HCT116 (cell line): ENCODE measurements around the gene FMOD. TPM values are rescaled to one million over a fixed set of nuclear protein-coding genes. Genes with fewer than 3 reads are reported as not detected.

Source experiments
- ATAC-seq: fragments of 200-7000 bp; cut with Tn5 transposase; 2 replicates; pipeline ENCODE4 v1.9.1; 2020; ENCODE audit warnings: mild to moderate bottlenecking, moderate library complexity
- BruUV-seq: library from RNA; stranded (reverse); fragments of 400-500 nt; replicated peaks from 2 replicates; lab custom pipeline; 2021; lab: Mats Ljungman, UMichigan
- CTCF ChIA-PET: fragments of 300-600 bp; sonication (Branson Sonifier 250); formaldehyde crosslinking; loops from one replicate; lab custom pipeline; 2021; ENCODE audit warnings: antibody characterized with exemption; lab: Charles Lee
- POLR2A ChIA-PET: fragments of 300-600, 350-600 bp; sonication (Branson Sonifier 250); formaldehyde crosslinking; loops from one replicate; lab custom pipeline; 2021; ENCODE audit warnings: antibody characterized with exemption; lab: Charles Lee
- RAD21 ChIA-PET, 2 experiments: fragments of 300-600 bp; sonication (Branson Sonifier 250); formaldehyde crosslinking; loops; one replicate each; lab custom pipeline; 2023; ENCODE audit warnings: low total read pairs in 2 of 2; ENCODE audit not compliant: uncharacterized antibody in 2 of 2, unreplicated experiment in 2 of 2, low non-redundant PET in 1 of 2; lab: Charles Lee
- DNase-seq: peaks from one replicate; pipeline ENCODE4 v3.0.0-alpha.2; 2010; ENCODE audit warnings: low read depth, low spot score
- H2AFZ ChIP-seq: fragments of 200-600 bp; shearing (Covaris generic), sonication (generic); 2 replicates; pipeline ENCODE4 v1.6.1; 2017; ENCODE audit warnings: low read depth, mixed run types, mixed read lengths, antibody characterized with exemption, low read length; ENCODE audit not compliant: poor library complexity, severe bottlenecking
- H3K27ac ChIP-seq: 2 replicates; pipeline ENCODE4 v1.5.1; 2012; ENCODE audit warnings: low read depth, low read length
- H3K27me3 ChIP-seq: fragments of 200-600 bp; sonication (generic); 2 replicates; pipeline ENCODE4 v1.6.1; 2016; ENCODE audit warnings: mixed run types, low read length, mixed read lengths; ENCODE audit not compliant: insufficient read depth
- H3K36me3 ChIP-seq, 2 experiments: fragments of 200-500 bp in 1 of 2; fragments of 200-600 bp in 1 of 2; sonication (Bioruptor generic) in 1 of 2; sonication (generic) in 1 of 2; 2 replicates each; pipeline versions ENCODE4 v1.5.1 to v1.6.1; 2014 to 2016; ENCODE audit warnings: low read length in 2 of 2, inconsistent platforms in 1 of 2, mixed read lengths in 1 of 2, mixed run types in 1 of 2; ENCODE audit not compliant: insufficient read depth in 2 of 2, control insufficient read depth in 1 of 2
- H3K4me1 ChIP-seq, 2 experiments: fragments of 200-600 bp in 1 of 2; sonication (generic) in 1 of 2; 2 replicates each; pipeline versions ENCODE4 v1.5.1 to v1.6.1; 2012 to 2017; ENCODE audit warnings: low read length in 2 of 2, inconsistent platforms in 1 of 2, mild to moderate bottlenecking in 1 of 2, mixed read lengths in 1 of 2, mixed run types in 1 of 2, moderate library complexity in 1 of 2; ENCODE audit not compliant: insufficient read depth in 2 of 2, control insufficient read depth in 1 of 2
- H3K4me2 ChIP-seq: fragments of 200-600 bp; sonication (generic); 2 replicates; pipeline ENCODE4 v1.6.1; 2017; ENCODE audit warnings: mixed run types, low read length, mixed read lengths
- H3K4me3 ChIP-seq, 2 experiments: fragments of 200-600 bp in 1 of 2; sonication (generic) in 1 of 2; replicated peaks in 1 of 2; 2 replicates each; pipeline ENCODE4 v1.5.1; 2011 to 2016; ENCODE audit warnings: low read length in 2 of 2, control low read depth in 1 of 2, low read depth in 1 of 2, mild to moderate bottlenecking in 1 of 2, mixed read lengths in 1 of 2, mixed run types in 1 of 2
- H3K79me2 ChIP-seq: fragments of 200-600 bp; sonication (generic); 2 replicates; pipeline ENCODE4 v1.6.1; 2017; ENCODE audit warnings: mild to moderate bottlenecking, mixed run types, low read length, moderate library complexity, mixed read lengths; ENCODE audit not compliant: insufficient read depth
- H3K9ac ChIP-seq: fragments of 200-600 bp; sonication (generic); 2 replicates; pipeline ENCODE4 v1.6.1; 2016; ENCODE audit warnings: low read length, mixed read lengths
- H3K9me2 ChIP-seq: fragments of 200-600 bp; sonication (generic), shearing (Covaris generic); 2 replicates; pipeline ENCODE4 v1.6.1; 2017; ENCODE audit warnings: mixed run types, mild to moderate bottlenecking, moderate library complexity; ENCODE audit not compliant: insufficient read depth
- H3K9me3 ChIP-seq, 2 experiments: fragments of 200-500 bp in 1 of 2; fragments of 200-600 bp in 1 of 2; sonication (Bioruptor generic) in 1 of 2; sonication (generic) in 1 of 2; 2 replicates each; pipeline ENCODE4 v1.6.1; 2014 to 2017; ENCODE audit warnings: low read length in 2 of 2, mixed read lengths in 2 of 2, inconsistent platforms in 1 of 2, low read depth in 1 of 2, mild to moderate bottlenecking in 1 of 2, mixed run types in 1 of 2, moderate library complexity in 1 of 2; ENCODE audit not compliant: control insufficient read depth in 1 of 2, insufficient read depth in 1 of 2
- H4K20me1 ChIP-seq: fragments of 200-600 bp; sonication (generic), shearing (Covaris generic); 2 replicates; pipeline ENCODE4 v1.6.1; 2017; ENCODE audit warnings: mixed run types, mild to moderate bottlenecking, moderate library complexity; ENCODE audit not compliant: insufficient read depth
- CEBPB ChIP-seq: IDR thresholded peaks from 2 replicates; pipeline ENCODE4 v1.6.1; 2012; ENCODE audit warnings: low read depth
- RAD21 ChIP-seq: IDR thresholded peaks from 2 replicates; pipeline ENCODE4 v1.6.1; 2012; ENCODE audit warnings: low read depth, mild to moderate bottlenecking
- TCF7L2 ChIP-seq: IDR thresholded peaks from 2 replicates; pipeline ENCODE4 v1.7.0; 2011; ENCODE audit warnings: borderline replicate concordance, inconsistent platforms; ENCODE audit not compliant: insufficient read depth, insufficient read length; ENCODE audit errors: extremely low read depth
- intact Hi-C: fragments of 100-400 bp; cut with micrococcal nuclease; formaldehyde crosslinking; loops from 2 replicates; pipeline ENCODE4 v1.10.0; 2022
- total RNA-seq: library from RNA; stranded (reverse); gene quantifications from one replicate; pipeline ENCODE4 v1.2.1, GENCODE V29; 2021; ENCODE audit not compliant: unreplicated experiment
- TF ChIP-seq, protein P1 (sequence below), 3 experiments: fragments of 200-600 bp in 1 of 3; sonication (generic) in 1 of 3; IDR thresholded peaks in 2 of 3; conservative IDR thresholded peaks in 1 of 3; 2 replicates each; pipeline ENCODE4 v1.5.1; 2012 to 2017; ENCODE audit warnings: low read depth in 2 of 3, low read length in 2 of 3, antibody characterized with exemption in 1 of 3, borderline replicate concordance in 1 of 3, control low read depth in 1 of 3, mild to moderate bottlenecking in 1 of 3, mixed read lengths in 1 of 3, mixed run types in 1 of 3, moderate library complexity in 1 of 3; ENCODE audit not compliant: insufficient read depth in 1 of 3

The FMOD gene
- total RNA-seq, 1 experiment from 2014 or later, result not detected

- no TSS peak for BruUV-seq
- POLR2A ChIA-PET, result interaction anchor here (0.8 kb wide), 1 partner anchor 14 kb away, joined by 3 read pairs; no protein-coding TSS in a partner anchor
- RAD21 ChIA-PET, result no interaction called here
- CTCF ChIA-PET, result interaction anchor here (0.8 to 1.6 kb wide), 7 partner anchors 8 to 356 kb away, joined by 3 to 7 read pairs (median 4); no protein-coding TSS in a partner anchor
- no peaks in the 10 kb centered on the region for H4K20me1 ChIP-seq
- H2AFZ ChIP-seq, result no peak overlapping the region
- ATAC-seq (no peak), DNase-seq (no peak)
- TF ChIP-seq, protein P1, sequence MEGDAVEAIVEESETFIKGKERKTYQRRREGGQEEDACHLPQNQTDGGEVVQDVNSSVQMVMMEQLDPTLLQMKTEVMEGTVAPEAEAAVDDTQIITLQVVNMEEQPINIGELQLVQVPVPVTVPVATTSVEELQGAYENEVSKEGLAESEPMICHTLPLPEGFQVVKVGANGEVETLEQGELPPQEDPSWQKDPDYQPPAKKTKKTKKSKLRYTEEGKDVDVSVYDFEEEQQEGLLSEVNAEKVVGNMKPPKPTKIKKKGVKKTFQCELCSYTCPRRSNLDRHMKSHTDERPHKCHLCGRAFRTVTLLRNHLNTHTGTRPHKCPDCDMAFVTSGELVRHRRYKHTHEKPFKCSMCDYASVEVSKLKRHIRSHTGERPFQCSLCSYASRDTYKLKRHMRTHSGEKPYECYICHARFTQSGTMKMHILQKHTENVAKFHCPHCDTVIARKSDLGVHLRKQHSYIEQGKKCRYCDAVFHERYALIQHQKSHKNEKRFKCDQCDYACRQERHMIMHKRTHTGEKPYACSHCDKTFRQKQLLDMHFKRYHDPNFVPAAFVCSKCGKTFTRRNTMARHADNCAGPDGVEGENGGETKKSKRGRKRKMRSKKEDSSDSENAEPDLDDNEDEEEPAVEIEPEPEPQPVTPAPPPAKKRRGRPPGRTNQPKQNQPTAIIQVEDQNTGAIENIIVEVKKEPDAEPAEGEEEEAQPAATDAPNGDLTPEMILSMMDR (IDR thresholded peaks at IDR 0.05 in 2 of 3, conservative IDR thresholded peaks at IDR 0.05 in 1 of 3; ENCODE audit: borderline replicate concordance in 1 of 3, insufficient read depth in 1 of 3, low read depth in 2 of 3, low read length in 2 of 3), result peak in 2 of 3 experiments; percentile 17 to 29; a peak in 2 of 6 replicates
- TF ChIP-seq CEBPB (no peak), RAD21 (peak; percentile 24; the same call in 1 of the 2 replicates), TCF7L2 (peak; percentile 27)
- H3K36me3 ChIP-seq, result no peaks in the 10 kb centered on the region
- no peak overlapping the region for H3K4me3 ChIP-seq
- no peak overlapping the region for H3K9ac ChIP-seq
- H3K27ac ChIP-seq, result no peak overlapping the region
- intact Hi-C loops, result no loop called here
- H3K9me2 ChIP-seq, result no peaks in the 10 kb centered on the region
- H3K9me3 ChIP-seq, result no peaks in the 10 kb centered on the region
- H3K4me1 ChIP-seq, result peaks cover 0 to 3% of the 10 kb centered on the region in 2 experiments; a peak in 3 of 4 replicates
- H3K27me3 ChIP-seq, result peaks cover 9% of the 10 kb centered on the region; the same call in 1 of the 2 replicates
- H3K4me2 ChIP-seq, result no peak overlapping the region
- no peaks in the 10 kb centered on the region for H3K79me2 ChIP-seq
These were observed 4.7 kb downstream of the FMOD start for GRCh38 chr1:203346060-203346768.
